H1 (cell line): ENCODE data around the gene SND1. TPM values are rescaled to one million over a fixed set of nuclear protein-coding genes. Genes with fewer than 3 reads are reported as not detected.

Source experiments
- CTCF ChIA-PET: fragments of 300-600 bp; sonication (Branson Sonifier 250); formaldehyde crosslinking; loops from one replicate; lab custom pipeline; 2021; ENCODE audit not compliant: partially characterized antibody; lab: Charles Lee
- POLR2A ChIA-PET: fragments of 300-600 bp; sonication (Branson Sonifier 250); formaldehyde crosslinking; loops from one replicate; lab custom pipeline; 2021; ENCODE audit warnings: inconsistent platforms; ENCODE audit not compliant: partially characterized antibody; lab: Charles Lee
- DNase-seq, 2 experiments: peaks; one replicate each; pipeline versions ENCODE4 v3.0.0 to v3.0.0-alpha.2; 2010 to 2022; ENCODE audit warnings: low spot score in 2 of 2, low read depth in 1 of 2, mixed read lengths in 1 of 2
- FAIRE-seq: peaks from 2 replicates; lab custom pipeline; 2011; peaks lifted over from hg19 to GRCh38; lab: Jason Lieb, UNC
- H2AFZ ChIP-seq: 2 replicates; pipeline ENCODE4 v1.8.1; 2012; ENCODE audit warnings: low read length, inconsistent platforms
- H2AK5ac ChIP-seq: 2 replicates; pipeline ENCODE4 v1.6.1; 2013; ENCODE audit warnings: low read depth, low read length
- H2BK120ac ChIP-seq: replicated peaks from 2 replicates; pipeline ENCODE3; 2013; ENCODE audit warnings: low read depth, low read length, inconsistent platforms
- H2BK12ac ChIP-seq: 2 replicates; pipeline ENCODE4 v1.6.1; 2013; ENCODE audit warnings: low read depth, low read length
- H2BK15ac ChIP-seq: 2 replicates; pipeline ENCODE4 v1.6.1; 2013; ENCODE audit warnings: low read length
- H2BK20ac ChIP-seq: 2 replicates; pipeline ENCODE4 v1.6.1; 2013; ENCODE audit warnings: low read length
- H2BK5ac ChIP-seq: 2 replicates; pipeline ENCODE4 v1.6.1; 2013; ENCODE audit warnings: low read depth, low read length
- H3K14ac ChIP-seq: 2 replicates; pipeline ENCODE4 v1.6.1; 2013; ENCODE audit warnings: inconsistent platforms; ENCODE audit not compliant: insufficient read length
- H3K18ac ChIP-seq: 2 replicates; pipeline ENCODE4 v1.6.1; 2013; ENCODE audit warnings: low read length; ENCODE audit errors: extremely low read depth
- H3K23ac ChIP-seq: 2 replicates; pipeline ENCODE4 v1.6.1; 2013; ENCODE audit warnings: inconsistent platforms; ENCODE audit not compliant: insufficient read length
- H3K23me2 ChIP-seq: 2 replicates; pipeline ENCODE4 v1.6.1; 2013; ENCODE audit warnings: low read depth, low read length
- H3K27ac ChIP-seq: 2 replicates; pipeline ENCODE4 v1.6.1; 2011; ENCODE audit warnings: low read depth, low read length, inconsistent platforms
- H3K27me3 ChIP-seq, 4 experiments: replicated peaks in 1 of 4; 1 replicate in 1 of 4; 2 replicates in 3 of 4; pipeline versions ENCODE4 v1.6.1 to v1.8.1; 2011 to 2013; ENCODE audit warnings: low read length in 3 of 4, mild to moderate bottlenecking in 3 of 4, inconsistent platforms in 2 of 4, mixed read lengths in 2 of 4, moderate library complexity in 1 of 4; ENCODE audit not compliant: control insufficient read depth in 3 of 4, insufficient read depth in 3 of 4; ENCODE audit errors: extremely low read depth in 1 of 4
- H3K36me3 ChIP-seq, 4 experiments: 2 replicates each; pipeline versions ENCODE4 v1.6.1 to v1.8.1; 2011 to 2013; ENCODE audit warnings: mild to moderate bottlenecking in 4 of 4, low read length in 3 of 4, moderate library complexity in 2 of 4, control low read depth in 1 of 4, inconsistent platforms in 1 of 4; ENCODE audit not compliant: insufficient read depth in 4 of 4, control insufficient read depth in 2 of 4
- H3K4ac ChIP-seq: replicated peaks from 2 replicates; pipeline ENCODE3; 2013; ENCODE audit warnings: low read length, low read depth, mixed read lengths, inconsistent platforms; ENCODE audit not compliant: insufficient read length
- H3K4me1 ChIP-seq, 4 experiments: replicated peaks in 1 of 4; 1 replicate in 1 of 4; 2 replicates in 3 of 4; pipeline versions ENCODE4 v1.6.1 to v1.8.1; 2011 to 2013; ENCODE audit warnings: low read length in 3 of 4, inconsistent platforms in 2 of 4, mixed read lengths in 1 of 4; ENCODE audit not compliant: insufficient read depth in 4 of 4, control insufficient read depth in 3 of 4
- H3K4me2 ChIP-seq, 2 experiments: 2 replicates each; pipeline versions ENCODE4 v1.6.1 to v1.8.1; 2011 to 2013; ENCODE audit warnings: low read depth in 2 of 2, low read length in 2 of 2, control low read depth in 1 of 2, inconsistent platforms in 1 of 2, mild to moderate bottlenecking in 1 of 2; ENCODE audit not compliant: insufficient read depth in 1 of 2
- H3K4me3 ChIP-seq, 4 experiments: fragments of 200-600, 300-600 bp in 1 of 4; sonication (generic), shearing (Covaris generic), sonication (Bioruptor Twin) in 1 of 4; 2 replicates each; pipeline versions ENCODE4 v1.5.1 to v1.8.1; 2011 to 2016; ENCODE audit warnings: low read length in 4 of 4, low read depth in 3 of 4, control low read depth in 2 of 4, inconsistent platforms in 2 of 4, mild to moderate bottlenecking in 2 of 4, mixed read lengths in 1 of 4, moderate library complexity in 1 of 4; ENCODE audit not compliant: insufficient read depth in 2 of 4; ENCODE audit errors: extremely low read depth in 1 of 4
- H3K56ac ChIP-seq: replicated peaks from 2 replicates; pipeline ENCODE3; 2013; ENCODE audit warnings: low read depth, mild to moderate bottlenecking, mixed read lengths, low read length, inconsistent platforms; ENCODE audit not compliant: insufficient read length
- H3K79me1 ChIP-seq: 2 replicates; pipeline ENCODE4 v1.6.1; 2013; ENCODE audit warnings: low read depth, low read length, control low read depth
- H3K79me2 ChIP-seq, 2 experiments: 2 replicates each; pipeline versions ENCODE4 v1.6.1 to v1.8.1; 2012 to 2013; ENCODE audit warnings: low read length in 2 of 2, mild to moderate bottlenecking in 2 of 2, inconsistent platforms in 1 of 2; ENCODE audit not compliant: insufficient read depth in 2 of 2, control insufficient read depth in 1 of 2
- H3K9ac ChIP-seq, 4 experiments: replicated peaks in 1 of 4; 1 replicate in 1 of 4; 2 replicates in 3 of 4; pipeline versions ENCODE4 v1.6.1 to v1.8.1; 2011 to 2013; ENCODE audit warnings: low read depth in 3 of 4, low read length in 3 of 4, control low read depth in 2 of 4, mild to moderate bottlenecking in 2 of 4, moderate library complexity in 2 of 4, inconsistent platforms in 1 of 4; ENCODE audit errors: extremely low read depth in 1 of 4
- H3K9me3 ChIP-seq, 2 experiments: 2 replicates each; pipeline versions ENCODE4 v1.6.1 to v1.8.1; 2012 to 2013; ENCODE audit warnings: mild to moderate bottlenecking in 2 of 2, moderate library complexity in 2 of 2, control low read depth in 1 of 2, inconsistent platforms in 1 of 2, low read depth in 1 of 2, low read length in 1 of 2, mixed read lengths in 1 of 2; ENCODE audit not compliant: insufficient read depth in 2 of 2
- H4K20me1 ChIP-seq, 2 experiments: replicated peaks in 1 of 2; 2 replicates each; pipeline versions ENCODE3 to v1.8.1; 2011 to 2013; ENCODE audit warnings: inconsistent platforms in 2 of 2, low read length in 2 of 2, mild to moderate bottlenecking in 1 of 2; ENCODE audit not compliant: insufficient read depth in 2 of 2, control insufficient read depth in 1 of 2
- H4K5ac ChIP-seq: 2 replicates; pipeline ENCODE4 v1.6.1; 2013; ENCODE audit warnings: low read length, low read depth, mixed read lengths, inconsistent platforms; ENCODE audit not compliant: insufficient read length
- H4K8ac ChIP-seq: 2 replicates; pipeline ENCODE4 v1.8.0; 2013; ENCODE audit warnings: mild to moderate bottlenecking, moderate library complexity, low read length, inconsistent platforms; ENCODE audit not compliant: insufficient read depth; ENCODE audit errors: extremely low read depth
- H4K91ac ChIP-seq: replicated peaks from 2 replicates; pipeline ENCODE3; 2013; ENCODE audit warnings: low read length, mixed read lengths, inconsistent platforms; ENCODE audit not compliant: insufficient read length
- BACH1 ChIP-seq: IDR thresholded peaks from 2 replicates; pipeline ENCODE4 v1.6.1; 2012; ENCODE audit warnings: low read length, improper control_type of control experiment
- CBX8 ChIP-seq: fragments of 300-800, 300-1000 bp; sonication (generic); IDR thresholded peaks from 2 replicates; pipeline ENCODE4 v1.7.1; 2016; ENCODE audit warnings: low read depth, low read length, borderline replicate concordance
- EP300 ChIP-seq, 2 experiments: IDR thresholded peaks; 1 replicate in 1 of 2; 2 replicates in 1 of 2; pipeline ENCODE4 v1.6.1; 2011 to 2012; ENCODE audit warnings: low read depth in 2 of 2, low read length in 2 of 2, mild to moderate bottlenecking in 2 of 2, borderline replicate concordance in 1 of 2, inconsistent platforms in 1 of 2, moderate library complexity in 1 of 2
- JUND ChIP-seq: IDR thresholded peaks from 2 replicates; pipeline ENCODE4 v1.6.1; 2011; ENCODE audit warnings: mild to moderate bottlenecking, improper control_type of control experiment, low read length
- KDM1A ChIP-seq: fragments of 200-600, 300-600 bp; sonication (generic); IDR thresholded peaks from 2 replicates; pipeline ENCODE4 v1.7.1; 2016; ENCODE audit warnings: mild to moderate bottlenecking, low read length, borderline replicate concordance
- MAFK ChIP-seq: IDR thresholded peaks from 2 replicates; pipeline ENCODE4 v1.6.1; 2012; ENCODE audit warnings: low read depth, mild to moderate bottlenecking, improper control_type of control experiment, low read length
- NRF1 ChIP-seq: IDR thresholded peaks from 2 replicates; pipeline ENCODE4 v1.6.1; 2011; ENCODE audit warnings: mild to moderate bottlenecking, low read depth, low read length, improper control_type of control experiment
- POLR2AphosphoS5 ChIP-seq: IDR thresholded peaks from 2 replicates; pipeline ENCODE4 v1.6.1; 2011; ENCODE audit warnings: low read depth, low read length
- POU5F1 ChIP-seq: IDR thresholded peaks from 2 replicates; pipeline ENCODE4 v1.6.1; 2011; ENCODE audit warnings: low read depth, mild to moderate bottlenecking, low read length, moderate library complexity
- RAD21 ChIP-seq, 2 experiments: IDR thresholded peaks in 1 of 2; conservative IDR thresholded peaks in 1 of 2; 2 replicates each; pipeline ENCODE4 v1.6.1; 2011; ENCODE audit warnings: low read depth in 2 of 2, low read length in 2 of 2, improper control_type of control experiment in 1 of 2, inconsistent platforms in 1 of 2, mild to moderate bottlenecking in 1 of 2, moderate library complexity in 1 of 2
- SIN3A ChIP-seq, 2 experiments: IDR thresholded peaks in 1 of 2; conservative IDR thresholded peaks in 1 of 2; 2 replicates each; pipeline ENCODE4 v1.6.1; 2011 to 2012; ENCODE audit warnings: low read length in 2 of 2, improper control_type of control experiment in 1 of 2, low read depth in 1 of 2, mild to moderate bottlenecking in 1 of 2
- SP4 ChIP-seq: IDR thresholded peaks from 2 replicates; pipeline ENCODE4 v1.6.1; 2012; ENCODE audit warnings: low read length, inconsistent platforms
- TBP ChIP-seq: IDR thresholded peaks from 2 replicates; pipeline ENCODE4 v1.6.1; 2011; ENCODE audit warnings: low read depth, low read length, improper control_type of control experiment
- ZNF274 ChIP-seq: IDR thresholded peaks from 2 replicates; pipeline ENCODE4 v1.7.0; 2012; ENCODE audit warnings: low read length, borderline replicate concordance; ENCODE audit errors: extremely low read depth
- WGBS, 2 experiments: shearing (Covaris generic) in 1 of 2; methylation state at CpG; one replicate each; pipeline versions ENCODE4 v1.1.6 to v1.1.7; 2013 to 2015; ENCODE audit warnings: low lambda C conversion rate in 2 of 2, mixed read lengths in 2 of 2, inconsistent platforms in 1 of 2, low coverage in 1 of 2, missing lambda C conversion rate in 1 of 2; ENCODE audit not compliant: insufficient replicate concordance in 2 of 2, insufficient coverage in 1 of 2, insufficient read length in 1 of 2; ENCODE audit errors: extremely low coverage in 1 of 2, missing lambda C conversion rate in 1 of 2; 5-methylcytosine and 5-hydroxymethylcytosine counted together
- polyA plus RNA-seq, 7 experiments: library from polyadenylated mRNA; depleted of rRNA in 3 of 7; stranded (reverse) in 5 of 7; unstranded in 2 of 7; fragments of >200 nt in 5 of 7; fragments of 200-250 nt in 2 of 7; gene quantifications; 1 replicate in 5 of 7; 2 replicates in 1 of 7; 4 replicates in 1 of 7; pipeline versions ENCODE4 v1.2.1 to v1.2.3, GENCODE V29; 2011 to 2013; ENCODE audit warnings: missing spikeins in 2 of 7, mixed read lengths in 2 of 7
- total RNA-seq: library from RNA; stranded (reverse); fragmentation: NEBNext Ultra II Directional; extraction: Animal tissue kit (Norgen Biotek cat#: 25700); gene quantifications from 2 replicates; pipeline ENCODE4 v1.2.1, GENCODE V29; 2021

Gene SND1
- total and polyA plus RNA-seq, 2 of the 8 experiments (the other 6 are each of a cell fraction or from before 2014, with no cell fraction given), result 122 to 290 TPM

DNA sequence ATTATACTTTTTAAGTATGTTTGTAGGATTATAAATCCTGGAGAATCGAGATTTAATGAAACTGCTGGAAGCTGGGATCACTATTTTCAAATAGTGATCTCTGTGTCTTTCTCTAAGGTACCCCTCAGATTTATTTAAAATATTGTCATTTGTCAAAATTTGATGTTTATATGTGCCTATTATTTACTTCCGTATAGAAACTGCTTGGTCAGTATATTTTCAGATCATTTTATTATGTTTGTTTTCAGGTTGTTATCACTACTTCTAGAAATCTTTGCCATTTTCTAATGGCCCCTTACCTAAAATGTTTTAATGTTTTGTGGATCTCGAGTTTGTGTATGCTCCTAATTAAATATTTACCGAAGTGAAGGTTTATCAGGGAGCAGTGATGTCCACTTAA, 183.7 kb downstream of the SND1 start:
- H3K4me1 ChIP-seq, result peaks cover 0 to 2% (median 0%) of the 10 kb centered on the region in 4 experiments; a peak in 1 of 7 replicates
- H2BK20ac ChIP-seq, result no peak overlapping the region
- ChIA-PET POLR2A (no interaction called here), CTCF (interaction anchor here (1.0 kb wide), 1 partner anchor 41 kb away, joined by 3 read pairs; no protein-coding TSS in a partner anchor)
- H3K4me2 ChIP-seq, result no peak overlapping the region
- no peak overlapping the region for H3K14ac ChIP-seq
- H2AFZ ChIP-seq, result no peak overlapping the region
- DNase-seq, result no peak
- WGBS, 2 experiments, result 86% methylated on average over 4 of the region's 4 CpGs; no CpG with 5 or more reads in 1 of the 2 experiments
- no peak overlapping the region for H3K4me3 ChIP-seq
- H3K27me3 ChIP-seq, result no peaks in the 10 kb centered on the region
- peaks cover 0 to 8% (median 0%) of the 10 kb centered on the region in 4 experiments; a peak in 1 of 8 replicates for H3K36me3 ChIP-seq
- H3K79me1 ChIP-seq, result peaks cover 2% of the 10 kb centered on the region; the same call in 1 of the 2 replicates
- H3K23me2 ChIP-seq, result no peaks in the 10 kb centered on the region; the same call in 1 of the 2 replicates
- H2BK120ac ChIP-seq, result no peak overlapping the region
- H4K8ac ChIP-seq, result no peak overlapping the region
- no peak for FAIRE-seq
- H3K18ac ChIP-seq, result no peak overlapping the region
- no peak overlapping the region for H4K91ac ChIP-seq
- no peak overlapping the region for H2BK15ac ChIP-seq
- no peak overlapping the region for H2BK12ac ChIP-seq
- H3K27ac ChIP-seq, result no peak overlapping the region
- peaks cover 0 to 36% of the 10 kb centered on the region in 2 experiments; a peak in 3 of 4 replicates for H3K79me2 ChIP-seq
- peaks cover 2 to 6% of the 10 kb centered on the region in 2 experiments for H4K20me1 ChIP-seq
- no peak overlapping the region for H3K9ac ChIP-seq
- no peak overlapping the region for H3K4ac ChIP-seq
- no peak overlapping the region for H3K56ac ChIP-seq
- H2BK5ac ChIP-seq, result no peak overlapping the region
- H3K9me3 ChIP-seq, result no peaks in the 10 kb centered on the region
- no peak overlapping the region for H4K5ac ChIP-seq
- no peak overlapping the region for H2AK5ac ChIP-seq
- no peak overlapping the region for H3K23ac ChIP-seq
- TF ChIP-seq SIN3A (conservative IDR thresholded peaks at IDR 0.05 in 1 of 2, IDR thresholded peaks at IDR 0.05 in 1 of 2; ENCODE audit: low read depth in 1 of 2, low read length in 2 of 2) (no peak), JUND (no peak), CBX8 (no peak), MAFK (no peak), POU5F1 (no peak), ZNF274 (no peak), EP300 (IDR thresholded peaks at IDR 0.05; ENCODE audit: borderline replicate concordance in 1 of 2, low read depth in 2 of 2, low read length in 2 of 2) (no peak), TBP (no peak), BACH1 (no peak), POLR2AphosphoS5 (no peak), RAD21 (IDR thresholded peaks at IDR 0.05 in 1 of 2, conservative IDR thresholded peaks at IDR 0.05 in 1 of 2; ENCODE audit: low read depth in 2 of 2, low read length in 2 of 2) (no peak), SP4 (no peak), KDM1A (no peak), NRF1 (no peak)
